Ovary (tissue), 9 donors: ENCODE measurements around the gene HORMAD2. TPM values are rescaled to one million over a fixed set of nuclear protein-coding genes. Genes with fewer than 3 reads are reported as not detected.

ENCODE experiments used
- DNase-seq, 5 donors: peaks; one replicate each; pipeline ENCODE4 v3.0.0-alpha.2; 2019 to 2020
- H3K27ac ChIP-seq, 2 donors: fragments of 200-600 bp; one replicate each; pipeline versions ENCODE4 v1.5.1 to v1.8.0; 2019 to 2022
- H3K27me3 ChIP-seq: fragments of 200-600 bp; one replicate; pipeline ENCODE4 v1.8.0; 2022
- H3K36me3 ChIP-seq: fragments of 200-600 bp; sonication (generic); one replicate; pipeline ENCODE4 v1.5.1; 2019
- H3K4me1 ChIP-seq: one replicate; pipeline ENCODE4 v1.8.1; 2013; ENCODE audit warnings: mild to moderate bottlenecking, moderate library complexity; ENCODE audit not compliant: insufficient read depth
- H3K4me3 ChIP-seq: fragments of 200-600 bp; sonication (generic); one replicate; pipeline ENCODE4 v1.5.1; 2017
- H3K9me3 ChIP-seq, 2 donors: fragments of 200-600 bp in 1 of 2; sonication (generic) in 1 of 2; one replicate each; pipeline versions ENCODE4 v1.5.1 to v1.8.1; 2013 to 2019; ENCODE audit warnings: mild to moderate bottlenecking in 1 of 2, moderate library complexity in 1 of 2
- CTCF ChIP-seq, 3 donors: fragments of 450-650 bp in 2 of 3; fragments of 200-600 bp in 1 of 3; IDR thresholded peaks; one replicate each; pipeline versions ENCODE4 v1.5.1 to v1.8.0; 2016 to 2022; ENCODE audit warnings: antibody characterized with exemption in 3 of 3, mild to moderate bottlenecking in 1 of 3
- EP300 ChIP-seq: sonication (generic); formaldehyde crosslinking; IDR thresholded peaks from one replicate; pipeline ENCODE4 v1.6.1; 2017; ENCODE audit warnings: antibody characterized with exemption
- POLR2A ChIP-seq: fragments of 450-650 bp; IDR thresholded peaks from one replicate; pipeline ENCODE4 v1.6.1; 2017; ENCODE audit warnings: antibody characterized with exemption, mild to moderate bottlenecking, moderate library complexity
- WGBS, 3 donors: extraction: QIAGEN DNeasy Blood & Tissue Kit in 1 of 3; methylation state at CpG; one replicate each; pipeline versions ENCODE4 v1.1.5 to v1.1.7; 2013 to 2017; 5-methylcytosine and 5-hydroxymethylcytosine counted together
- intact Hi-C, 4 donors: fragments of 100-400 bp; cut with DNase I; formaldehyde crosslinking; loops; one replicate each; pipeline versions ENCODE4 v1.11.0 to v1.15.1; 2022 to 2023
- polyA plus RNA-seq, 2 donors: library from polyadenylated mRNA; stranded (reverse); fragments of 200-250 nt in 1 of 2; fragments of 350-450 nt in 1 of 2; fragmentation: Illumina TruSeq in 1 of 2; extraction: RNeasy Lipid Tissue Mini Kit (QIAGEN cat#74804) in 1 of 2; gene quantifications; one replicate each; pipeline ENCODE4 v1.2.3, GENCODE V29; 2013 to 2014
- total RNA-seq, 7 donors: library from RNA; depleted of rRNA in 2 of 7; stranded (reverse); fragments of >200 nt in 2 of 7; fragmentation: NEBNext Ultra II Directional in 3 of 7; extraction: Animal tissue kit (Norgen Biotek cat#: 25700) in 3 of 7; gene quantifications; one replicate each; pipeline versions ENCODE4 v1.1.0 to v1.2.4, GENCODE V29; 2016 to 2023
- donor health status: DM: no; HTN: no; CAD: no; lungs with moderate emphysema.
- donor health status: DM: no; HTN: no; CAD: no.
- donor health status: Bipolar disorder and iron deficiency.
- donor health status: DM: yes; HTN: yes; CAD: no.
- donor health status: DM: no; HTN: no; CAD: no.
- donor health status: DM: yes; HTN: yes; CAD: no.

Gene HORMAD2
- total and polyA plus RNA-seq, 9 donors: not detected

DNA sequence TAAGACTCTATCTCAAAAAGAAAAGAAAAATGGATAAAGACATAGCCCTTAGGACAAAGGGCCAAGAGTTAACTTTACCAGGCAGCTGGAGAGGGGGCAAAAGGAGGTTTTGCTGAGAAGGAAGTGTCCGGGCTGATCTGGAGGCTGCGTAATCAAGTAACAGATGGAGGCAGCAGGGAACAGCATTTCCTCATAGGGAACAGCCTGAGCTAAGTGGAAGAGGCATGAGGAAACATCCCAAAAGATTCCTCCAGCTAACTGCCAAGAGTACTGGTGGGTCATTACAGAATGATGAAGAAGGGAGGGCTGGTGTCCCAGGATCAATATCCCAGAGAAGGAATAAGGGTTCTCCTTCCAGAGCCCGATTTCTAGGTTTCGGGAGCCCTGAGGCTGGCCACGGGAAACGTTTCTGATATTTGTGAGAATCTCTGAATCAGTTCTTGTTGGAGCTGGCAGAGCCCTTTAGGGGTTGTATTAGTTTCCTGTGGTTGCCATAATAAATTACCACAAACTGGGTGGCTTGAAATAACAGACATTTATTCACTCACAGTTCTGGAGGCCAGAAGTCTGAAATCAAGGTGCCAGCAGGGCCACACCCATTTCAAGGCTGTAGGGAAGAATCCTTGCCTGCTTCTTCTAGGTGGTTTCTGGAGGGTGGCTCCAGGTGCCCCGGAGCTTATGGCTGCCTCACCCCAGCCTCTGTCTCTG lies 145.1 kb downstream of the HORMAD2 start:
- Histone ChIP-seq H3K4me1 (no peaks in the 10 kb centered on the region), H3K9me3 (no peaks in the 10 kb centered on the region), H3K4me3 (no peak overlapping the region), H3K27me3 (no peaks in the 10 kb centered on the region), H3K36me3 (no peaks in the 10 kb centered on the region), H3K27ac (no peak overlapping the region)
- WGBS, 3 donors: 92 to 95% (median 93%) methylated on average over 7 of the region's 7 CpGs
- DNase-seq: no peak
- TF ChIP-seq POLR2A (no peak), CTCF (IDR thresholded peaks at IDR 0.05) (no peak), EP300 (no peak)
- intact Hi-C loops: no loop called here

GRCh38 chr22:30226192-30226832 lies 146.0 kb downstream of the HORMAD2 start:
- Histone ChIP-seq H3K27ac (no peak overlapping the region), H3K27me3 (no peaks in the 10 kb centered on the region), H3K9me3 (no peaks in the 10 kb centered on the region), H3K4me3 (no peak overlapping the region), H3K36me3 (no peaks in the 10 kb centered on the region), H3K4me1 (no peaks in the 10 kb centered on the region)
- no peak for DNase-seq
- 88 to 94% (median 91%) methylated on average over 11 of the region's 11 CpGs for WGBS, 3 donors
- TF ChIP-seq EP300: no peak
- no peak for TF ChIP-seq POLR2A
- no peak for TF ChIP-seq CTCF (IDR thresholded peaks at IDR 0.05)
- intact Hi-C loops: no loop called here

Other genes with a start within 250 kb of the HORMAD2 start
- 10 to 100 TPM; 26.9 to 55.6 (median 36.9) TPM for gene ASCC2, start 242.2 kb upstream of the HORMAD2 start, total RNA-seq
- 10 to 100 TPM; 27.0 to 45.6 TPM for gene ASCC2, start 242.2 kb upstream of the HORMAD2 start, polyA plus RNA-seq
- 10 to 100 TPM; 45.4 to 66.2 (median 48.3) TPM for gene MTMR3, start 197.3 kb upstream of the HORMAD2 start, total RNA-seq
- 10 to 100 TPM; 21.4 to 33.2 TPM for gene MTMR3, start 197.3 kb upstream of the HORMAD2 start, polyA plus RNA-seq
- gene LIF, start 166.3 kb downstream of the HORMAD2 start, total RNA-seq: 1 to 10 TPM in 5 of 7 donors, under 1 TPM in 2; 0.35 to 8.3 (median 1.9) TPM
- 1 to 10 TPM; 1.1 to 3.1 TPM for gene LIF, start 166.3 kb downstream of the HORMAD2 start, polyA plus RNA-seq
- gene OSM, start 186.4 kb downstream of the HORMAD2 start, total RNA-seq: 1 to 10 TPM in 4 of 7 donors, under 1 TPM in 2, not detected in 1; 0.73 to 4.5 (median 1.2) TPM
- gene OSM, start 186.4 kb downstream of the HORMAD2 start, polyA plus RNA-seq: under 1 TPM in 1 of 2 donors, not detected in 1; 0.46 TPM
- gene CASTOR1, start 209.0 kb downstream of the HORMAD2 start, total RNA-seq: 10 to 100 TPM; 11.0 to 31.2 (median 20.6) TPM
- 10 to 100 TPM in 1 of 2 donors, 1 to 10 TPM in 1; 3.1 to 22.0 TPM for gene CASTOR1, start 209.0 kb downstream of the HORMAD2 start, polyA plus RNA-seq
- gene TBC1D10A, start 246.5 kb downstream of the HORMAD2 start, total RNA-seq: 10 to 100 TPM; 19.6 to 39.3 (median 30.7) TPM
- 10 to 100 TPM in 1 of 2 donors, 1 to 10 TPM in 1; 6.1 to 28.1 TPM for gene TBC1D10A, start 246.5 kb downstream of the HORMAD2 start, polyA plus RNA-seq